GM23338 (cell line): Measurements from ENCODE around the gene TET2. TPM values are rescaled to one million over a fixed set of nuclear protein-coding genes. Genes with fewer than 3 reads are reported as not detected.

ENCODE experiments used
- ATAC-seq: fragments of 200-7000 bp; cut with Tn5 transposase; 3 replicates; pipeline ENCODE4 v1.9.1; 2020
- DNase-seq: peaks from one replicate; pipeline ENCODE4 v3.0.0-alpha.2; 2015; ENCODE audit warnings: low spot score
- H2AFZ ChIP-seq: fragments of 200-600 bp; sonication (generic); 2 replicates; pipeline ENCODE4 v1.8.0; 2016; ENCODE audit warnings: antibody characterized with exemption, mild to moderate bottlenecking, moderate library complexity
- H3F3A ChIP-seq: fragments of 200-600 bp; sonication (generic); replicated peaks from 2 replicates; pipeline ENCODE4 v1.8.0; 2017; ENCODE audit warnings: antibody characterized with exemption, mixed run types, low read depth
- H3K27ac ChIP-seq: fragments of 200-600 bp; sonication (generic); 2 replicates; pipeline ENCODE4 v1.6.1; 2016; ENCODE audit warnings: low read depth
- H3K27me3 ChIP-seq: fragments of 200-600 bp; sonication (generic); 2 replicates; pipeline ENCODE4 v1.8.0; 2016; ENCODE audit warnings: mild to moderate bottlenecking, mixed run types, moderate library complexity; ENCODE audit not compliant: insufficient read depth
- H3K36me3 ChIP-seq: fragments of 200-600 bp; sonication (generic); 2 replicates; pipeline ENCODE4 v1.8.0; 2016; ENCODE audit warnings: mild to moderate bottlenecking; ENCODE audit not compliant: insufficient read depth
- H3K4me1 ChIP-seq: fragments of 200-600 bp; sonication (generic); 2 replicates; pipeline ENCODE4 v1.8.0; 2016; ENCODE audit warnings: mild to moderate bottlenecking, moderate library complexity; ENCODE audit not compliant: insufficient read depth
- H3K4me2 ChIP-seq: fragments of 200-600 bp; sonication (generic); 2 replicates; pipeline ENCODE4 v1.7.1; 2017; ENCODE audit warnings: mixed run types
- H3K4me3 ChIP-seq: fragments of 200-600 bp; sonication (generic); 2 replicates; pipeline ENCODE4 v1.6.1; 2016; ENCODE audit warnings: mixed run types
- H3K79me2 ChIP-seq: fragments of 200-600 bp; sonication (generic); replicated peaks from 2 replicates; pipeline ENCODE4 v1.8.0; 2017; ENCODE audit warnings: mild to moderate bottlenecking; ENCODE audit not compliant: insufficient read depth
- H3K9me2 ChIP-seq: fragments of 200-600 bp; sonication (generic); 2 replicates; pipeline ENCODE4 v1.8.0; 2017; ENCODE audit not compliant: insufficient read depth
- H4K20me1 ChIP-seq: fragments of 200-600 bp; sonication (generic); replicated peaks from 2 replicates; pipeline ENCODE4 v1.8.0; 2017; ENCODE audit warnings: mild to moderate bottlenecking; ENCODE audit not compliant: insufficient read depth
- H3K27ac Mint-ChIP-seq: 2 replicates; pipeline ENCODE4 v1.8.0; 2020; ENCODE audit warnings: inconsistent platforms, mild to moderate bottlenecking, moderate library complexity, mixed read lengths
- H3K27me3 Mint-ChIP-seq: 3 replicates; pipeline ENCODE4 v1.8.0; 2022; ENCODE audit warnings: low read depth, mild to moderate bottlenecking, moderate library complexity, mixed read lengths, inconsistent platforms; ENCODE audit not compliant: insufficient read depth, poor library complexity
- H3K36me3 Mint-ChIP-seq: 3 replicates; pipeline ENCODE4 v1.8.0; 2021; ENCODE audit warnings: low read depth, mild to moderate bottlenecking, inconsistent platforms, moderate library complexity, mixed read lengths
- H3K4me1 Mint-ChIP-seq: 3 replicates; pipeline ENCODE4 v1.8.0; 2020; ENCODE audit warnings: mild to moderate bottlenecking, inconsistent platforms, mixed read lengths
- H3K4me3 Mint-ChIP-seq: 3 replicates; pipeline ENCODE4 v1.8.0; 2021; ENCODE audit warnings: moderate library complexity, mild to moderate bottlenecking, inconsistent platforms, mixed read lengths
- H3K9me3 Mint-ChIP-seq: 3 replicates; pipeline ENCODE4 v1.8.0; 2020; ENCODE audit warnings: moderate library complexity, mild to moderate bottlenecking, inconsistent platforms, mixed read lengths
- CTCF ChIP-seq, 2 experiments: fragments of 200-600 bp in 1 of 2; sonication (generic) in 1 of 2; conservative IDR thresholded peaks; 2 replicates each; pipeline versions ENCODE4 v1.5.1 to v1.6.1; 2016 to 2017; ENCODE audit warnings: antibody characterized with exemption in 2 of 2, low read depth in 2 of 2, mild to moderate bottlenecking in 2 of 2, moderate library complexity in 1 of 2
- EZH2 ChIP-seq: fragments of 200-600 bp; sonication (generic); IDR thresholded peaks from one replicate; pipeline ENCODE4 v1.8.0; 2017; ENCODE audit warnings: antibody characterized with exemption, mild to moderate bottlenecking, low read depth; ENCODE audit not compliant: unreplicated experiment
- NANOG ChIP-seq: IDR thresholded peaks from 2 replicates; pipeline ENCODE4 v1.6.1; 2016; ENCODE audit warnings: antibody characterized with exemption, borderline replicate concordance
- POLR2AphosphoS5 ChIP-seq: IDR thresholded peaks from 2 replicates; pipeline ENCODE4 v1.6.1; 2016; ENCODE audit warnings: antibody characterized with exemption, low read depth
- STAT1 ChIP-seq: IDR thresholded peaks from one replicate; pipeline ENCODE4 v1.6.1; 2016; ENCODE audit warnings: antibody characterized with exemption; ENCODE audit not compliant: unreplicated experiment
- ZNF114 ChIP-seq: fragments of 250-450 bp; sonication (Bioruptor Pico); IDR thresholded peaks from 2 replicates; pipeline ENCODE4 v1.5.0; 2020; ENCODE audit warnings: mild to moderate bottlenecking, moderate library complexity
- ZNF331 ChIP-seq: fragments of 250-450 bp; sonication (Bioruptor Pico); IDR thresholded peaks from 2 replicates; pipeline ENCODE4 v1.5.0; 2020; ENCODE audit warnings: low read depth, mild to moderate bottlenecking, moderate library complexity
- polyA plus RNA-seq: library from polyadenylated mRNA; unstranded; fragments of >200 nt; fragmentation: Nextera tagmentation; extraction: Ambion mirVana; gene quantifications from 2 replicates; pipeline ENCODE4 v1.2.1, GENCODE V29; 2016
- total RNA-seq: library from RNA; depleted of rRNA; stranded (reverse); fragments of >200 nt; shearing (Covaris generic); gene quantifications from 2 replicates; pipeline ENCODE4 v1.2.3, GENCODE V29; 2014

The TET2 gene
- total and polyA plus RNA-seq, 2 experiments from 2014 or later: 1.2 to 2.2 TPM

DNA sequence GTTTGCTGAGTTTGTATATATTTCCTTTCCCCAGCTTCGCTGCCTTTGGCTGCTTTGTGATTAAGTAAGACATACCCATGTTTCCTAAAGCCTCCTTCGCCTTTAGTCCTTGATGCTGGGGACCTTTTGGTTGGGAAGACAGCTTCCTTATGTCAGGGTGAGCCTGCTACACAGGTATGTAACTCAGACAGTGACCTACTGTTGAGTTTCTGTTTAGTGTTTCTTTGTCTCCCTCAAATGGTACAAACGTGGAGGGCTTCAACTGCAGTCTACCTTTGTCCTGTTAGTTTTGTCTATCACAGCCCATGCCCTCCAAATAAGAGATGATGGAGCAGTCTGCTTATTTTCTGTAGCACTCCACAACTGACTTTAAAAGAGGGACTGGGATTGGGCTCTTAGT lies 59.5 kb downstream of the TET2 start:
- no peak overlapping the region for H3K4me3 Mint-ChIP-seq
- no peak overlapping the region for H3K4me2 ChIP-seq
- no peak overlapping the region for H2AFZ ChIP-seq
- peaks cover 2% of the 10 kb centered on the region for H3K27me3 Mint-ChIP-seq
- H3K9me3 Mint-ChIP-seq: no peaks in the 10 kb centered on the region
- H3K27ac ChIP-seq: no peak overlapping the region
- H3K79me2 ChIP-seq: no peaks in the 10 kb centered on the region
- no peaks in the 10 kb centered on the region for H3F3A ChIP-seq
- H3K4me1 Mint-ChIP-seq: peaks cover 37% of the 10 kb centered on the region
- H3K27ac Mint-ChIP-seq: no peak overlapping the region
- no peaks in the 10 kb centered on the region; the same call in 1 of the 2 replicates for H3K9me2 ChIP-seq
- ATAC-seq: peak; percentile 70
- TF ChIP-seq EZH2: no peak
- TF ChIP-seq CTCF (conservative IDR thresholded peaks at IDR 0.05; ENCODE audit: low read depth in 2 of 2): peak in 1 of 2 experiments; percentile 35; a peak in 2 of 4 replicates
- no peaks in the 10 kb centered on the region for H4K20me1 ChIP-seq
- H3K4me1 ChIP-seq: peaks cover 14% of the 10 kb centered on the region; the same call in 1 of the 2 replicates
- no peaks in the 10 kb centered on the region for H3K36me3 ChIP-seq
- peak; percentile 19 for DNase-seq
- H3K4me3 ChIP-seq: no peak overlapping the region
- no peaks in the 10 kb centered on the region for H3K36me3 Mint-ChIP-seq
- no peaks in the 10 kb centered on the region for H3K27me3 ChIP-seq

DNA sequence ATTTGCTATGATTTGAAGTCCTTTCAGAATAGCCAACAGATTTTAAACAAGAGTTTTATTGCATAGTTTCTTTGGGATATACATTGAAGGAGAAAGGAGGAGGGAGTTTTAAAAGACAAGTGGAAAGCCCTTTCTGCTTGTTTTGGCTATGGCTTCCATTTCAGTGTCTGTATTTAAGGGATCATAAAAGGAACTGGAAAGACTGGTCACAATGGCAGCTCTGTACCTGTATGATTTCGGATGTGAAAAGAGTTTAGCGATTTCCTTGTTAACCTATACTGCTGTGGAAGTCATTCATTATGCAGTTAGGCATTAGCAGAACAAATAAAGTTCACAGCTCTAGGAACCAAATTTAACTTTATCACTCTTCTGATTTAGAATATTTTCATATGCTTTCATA lies 60.7 kb downstream of the TET2 start:
- Histone ChIP-seq H3K27me3 (no peaks in the 10 kb centered on the region), H3K4me2 (no peak overlapping the region), H2AFZ (no peak overlapping the region), H3K4me1 (peaks cover 14% of the 10 kb centered on the region; the same call in 1 of the 2 replicates), H3K27ac (no peak overlapping the region), H3K36me3 (no peaks in the 10 kb centered on the region), H3F3A (no peaks in the 10 kb centered on the region), H3K4me3 (no peak overlapping the region), H3K79me2 (no peaks in the 10 kb centered on the region), H3K9me2 (no peaks in the 10 kb centered on the region; the same call in 1 of the 2 replicates), H4K20me1 (no peaks in the 10 kb centered on the region)
- Mint-ChIP-seq H3K27me3 (peaks cover 2% of the 10 kb centered on the region), H3K27ac (no peak overlapping the region), H3K36me3 (no peaks in the 10 kb centered on the region), H3K4me3 (no peak overlapping the region), H3K9me3 (no peaks in the 10 kb centered on the region), H3K4me1 (peaks cover 41% of the 10 kb centered on the region)
- DNase-seq (no peak), ATAC-seq (no peak)
- TF ChIP-seq NANOG: no peak
- TF ChIP-seq CTCF (conservative IDR thresholded peaks at IDR 0.05; ENCODE audit: low read depth in 2 of 2): no peak
- no peak for TF ChIP-seq STAT1
- TF ChIP-seq EZH2: no peak
- no peak for TF ChIP-seq ZNF331
- TF ChIP-seq POLR2AphosphoS5: no peak
- TF ChIP-seq ZNF114 (CRISPR knock-in tag): no peak
